ENCODE measurements around the gene TRIM31.

DNA sequence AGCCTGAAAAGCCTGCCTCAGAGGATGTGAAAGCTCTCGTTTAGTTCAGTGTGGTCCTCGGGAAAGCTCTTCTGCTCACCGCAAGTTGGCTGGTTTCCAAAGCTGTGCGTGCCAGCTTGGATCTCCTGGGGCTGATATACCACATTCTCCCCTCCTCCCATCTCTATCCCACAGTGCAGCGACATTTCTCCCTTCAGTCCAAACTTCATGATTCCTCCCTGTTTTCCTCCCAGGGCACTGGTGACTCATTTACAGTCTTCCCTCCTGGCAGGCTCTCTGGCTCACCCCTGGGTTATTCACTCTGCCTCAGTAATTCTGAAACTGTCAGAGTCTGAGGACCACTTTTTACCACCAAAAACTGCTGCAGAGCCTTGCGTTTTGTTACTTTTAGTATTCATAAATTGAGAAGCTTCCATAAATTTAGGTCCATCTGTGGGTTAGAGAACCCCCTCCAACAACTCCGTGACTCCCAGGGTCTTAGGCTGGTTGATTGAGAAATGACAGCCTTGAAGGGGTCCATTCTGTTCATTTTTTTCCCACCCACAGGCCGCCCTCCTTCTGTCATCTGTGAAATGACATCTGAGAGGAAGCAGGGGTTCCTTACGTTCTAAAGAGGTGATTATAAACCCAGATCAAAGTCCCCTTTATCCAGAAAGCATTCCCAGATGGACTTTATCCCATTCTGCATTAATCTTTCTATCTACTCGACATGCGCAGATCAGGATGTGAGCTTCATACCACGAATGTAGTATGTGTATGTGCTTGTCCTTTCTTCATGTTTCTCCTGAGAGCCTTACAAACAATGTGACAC, 42.0 kb upstream of the TRIM31 start:
- TF ChIP-seq, protein P1, sequence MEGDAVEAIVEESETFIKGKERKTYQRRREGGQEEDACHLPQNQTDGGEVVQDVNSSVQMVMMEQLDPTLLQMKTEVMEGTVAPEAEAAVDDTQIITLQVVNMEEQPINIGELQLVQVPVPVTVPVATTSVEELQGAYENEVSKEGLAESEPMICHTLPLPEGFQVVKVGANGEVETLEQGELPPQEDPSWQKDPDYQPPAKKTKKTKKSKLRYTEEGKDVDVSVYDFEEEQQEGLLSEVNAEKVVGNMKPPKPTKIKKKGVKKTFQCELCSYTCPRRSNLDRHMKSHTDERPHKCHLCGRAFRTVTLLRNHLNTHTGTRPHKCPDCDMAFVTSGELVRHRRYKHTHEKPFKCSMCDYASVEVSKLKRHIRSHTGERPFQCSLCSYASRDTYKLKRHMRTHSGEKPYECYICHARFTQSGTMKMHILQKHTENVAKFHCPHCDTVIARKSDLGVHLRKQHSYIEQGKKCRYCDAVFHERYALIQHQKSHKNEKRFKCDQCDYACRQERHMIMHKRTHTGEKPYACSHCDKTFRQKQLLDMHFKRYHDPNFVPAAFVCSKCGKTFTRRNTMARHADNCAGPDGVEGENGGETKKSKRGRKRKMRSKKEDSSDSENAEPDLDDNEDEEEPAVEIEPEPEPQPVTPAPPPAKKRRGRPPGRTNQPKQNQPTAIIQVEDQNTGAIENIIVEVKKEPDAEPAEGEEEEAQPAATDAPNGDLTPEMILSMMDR (IDR thresholded peaks at IDR 0.05; ENCODE audit: insufficient read depth, low read depth, low read length) = no peak
- no peak for TF ChIP-seq EZH2 (IDR thresholded peaks at IDR 0.05; ENCODE audit: insufficient read depth, low read length)

Measured in astrocyte (in vitro differentiated cells and primary cell).